ENCODE data around the gene CROCC.
"Not testable (repeated sequence)": the region's sequence is repeated elsewhere in the genome, so short reads cannot be mapped to it uniquely, and the experiment has no call there.

The CROCC gene

GRCh38 chr1:16916036-16916880 lies 5.5 kb upstream of the CROCC start:
- not testable (repeated sequence) for DNase-seq (ENCODE audit: low spot score)

- no peak for DNase-seq (ENCODE audit: low spot score)
These were observed 3.4 kb upstream of the CROCC start for GRCh38 chr1:16918371-16918770.

- DNase-seq (ENCODE audit: low spot score): not testable (repeated sequence)
These were observed 2.6 kb upstream of the CROCC start for GRCh38 chr1:16918936-16919665.

GRCh38 chr1:16920951-16921350 lies 780 bp upstream of the CROCC start:
- no peak for DNase-seq (ENCODE audit: low spot score)

GRCh38 chr1:16922466-16922865 lies 735 bp downstream of the CROCC start:
- DNase-seq (ENCODE audit: low spot score): no peak

GRCh38 chr1:16922885-16923431 lies 1.2 kb downstream of the CROCC start:
- no peak for DNase-seq (ENCODE audit: low spot score)

- DNase-seq (ENCODE audit: low spot score): no peak
These were observed 2.6 kb downstream of the CROCC start for GRCh38 chr1:16924216-16924918.

GRCh38 chr1:16924919-16925477 lies 3.3 kb downstream of the CROCC start:
- DNase-seq (ENCODE audit: low spot score): no peak

- DNase-seq (ENCODE audit: low spot score): no peak
These were observed 4.1 kb downstream of the CROCC start for GRCh38 chr1:16925635-16926490.

GRCh38 chr1:16926491-16927073 lies 4.9 kb downstream of the CROCC start:
- DNase-seq (ENCODE audit: low spot score): no peak

GRCh38 chr1:16927256-16927655 lies 5.5 kb downstream of the CROCC start:
- no peak for DNase-seq (ENCODE audit: low spot score)

- no peak for DNase-seq (ENCODE audit: low spot score)
These were observed 6.2 kb downstream of the CROCC start for GRCh38 chr1:16927711-16928485.

- not testable (repeated sequence) for DNase-seq (ENCODE audit: low spot score)
These were observed 7.7 kb downstream of the CROCC start for GRCh38 chr1:16929146-16930041.

GRCh38 chr1:16931206-16931934 lies 9.6 kb downstream of the CROCC start:
- not testable (repeated sequence) for DNase-seq (ENCODE audit: low spot score)

GRCh38 chr1:16933945-16934344 lies 12.2 kb downstream of the CROCC start:
- DNase-seq (ENCODE audit: low spot score): not testable (repeated sequence)

- not testable (repeated sequence) for DNase-seq (ENCODE audit: low spot score)
These were observed 14.8 kb downstream of the CROCC start for GRCh38 chr1:16936580-16936979.

GRCh38 chr1:16938351-16939321 lies 16.9 kb downstream of the CROCC start:
- no peak for DNase-seq (ENCODE audit: low spot score)
